ENCODE results near the gene PROC. TPM values are rescaled to one million over a fixed set of nuclear protein-coding genes. Genes with fewer than 3 reads are reported as not detected.

The PROC gene
- total RNA-seq, 4 donors from 2014 or later, result not detected

GRCh38 chr2:127427376-127428056 is 9.3 kb downstream of the PROC start:
- no peak for TF ChIP-seq CTCF (IDR thresholded peaks at IDR 0.05; ENCODE audit: low read depth)

GRCh38 chr2:127428057-127428814 is 10.0 kb downstream of the PROC start:
- no peak for TF ChIP-seq CTCF (IDR thresholded peaks at IDR 0.05; ENCODE audit: low read depth)

GRCh38 chr2:127428815-127429109 is 10.5 kb downstream of the PROC start:
- TF ChIP-seq CTCF (IDR thresholded peaks at IDR 0.05; ENCODE audit: low read depth), result no peak

- no peak for TF ChIP-seq CTCF (IDR thresholded peaks at IDR 0.05; ENCODE audit: low read depth)
Observed at GRCh38 chr2:127429291-127429690, 11.1 kb downstream of the PROC start.

- TF ChIP-seq CTCF (IDR thresholded peaks at IDR 0.05; ENCODE audit: low read depth), result no peak
Observed at GRCh38 chr2:127429844-127430425, 11.7 kb downstream of the PROC start.

- no peak for TF ChIP-seq CTCF (IDR thresholded peaks at IDR 0.05; ENCODE audit: low read depth)
Observed at GRCh38 chr2:127431408-127432023, 13.3 kb downstream of the PROC start.

- no peak for TF ChIP-seq CTCF (IDR thresholded peaks at IDR 0.05; ENCODE audit: low read depth)
Observed at GRCh38 chr2:127434515-127434914, 16.3 kb downstream of the PROC start.
